ENCODE data around the gene LUM. TPM values are rescaled to one million over a fixed set of nuclear protein-coding genes. Genes with fewer than 3 reads are reported as not detected.

The LUM gene, protein sequence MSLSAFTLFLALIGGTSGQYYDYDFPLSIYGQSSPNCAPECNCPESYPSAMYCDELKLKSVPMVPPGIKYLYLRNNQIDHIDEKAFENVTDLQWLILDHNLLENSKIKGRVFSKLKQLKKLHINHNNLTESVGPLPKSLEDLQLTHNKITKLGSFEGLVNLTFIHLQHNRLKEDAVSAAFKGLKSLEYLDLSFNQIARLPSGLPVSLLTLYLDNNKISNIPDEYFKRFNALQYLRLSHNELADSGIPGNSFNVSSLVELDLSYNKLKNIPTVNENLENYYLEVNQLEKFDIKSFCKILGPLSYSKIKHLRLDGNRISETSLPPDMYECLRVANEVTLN
- total RNA-seq: 30.2 and 33.9 TPM in 2 replicates
- long read RNA-seq, transcript LUM-201 (3 exons, 3,008 nt): major isoform, 269 of 271 reads
- long read RNA-seq, partial matches to known transcripts: 2 of 271 reads
- long read RNA-seq, other reads (novel, unspliced or antisense): 0 of 271 reads

DNA sequence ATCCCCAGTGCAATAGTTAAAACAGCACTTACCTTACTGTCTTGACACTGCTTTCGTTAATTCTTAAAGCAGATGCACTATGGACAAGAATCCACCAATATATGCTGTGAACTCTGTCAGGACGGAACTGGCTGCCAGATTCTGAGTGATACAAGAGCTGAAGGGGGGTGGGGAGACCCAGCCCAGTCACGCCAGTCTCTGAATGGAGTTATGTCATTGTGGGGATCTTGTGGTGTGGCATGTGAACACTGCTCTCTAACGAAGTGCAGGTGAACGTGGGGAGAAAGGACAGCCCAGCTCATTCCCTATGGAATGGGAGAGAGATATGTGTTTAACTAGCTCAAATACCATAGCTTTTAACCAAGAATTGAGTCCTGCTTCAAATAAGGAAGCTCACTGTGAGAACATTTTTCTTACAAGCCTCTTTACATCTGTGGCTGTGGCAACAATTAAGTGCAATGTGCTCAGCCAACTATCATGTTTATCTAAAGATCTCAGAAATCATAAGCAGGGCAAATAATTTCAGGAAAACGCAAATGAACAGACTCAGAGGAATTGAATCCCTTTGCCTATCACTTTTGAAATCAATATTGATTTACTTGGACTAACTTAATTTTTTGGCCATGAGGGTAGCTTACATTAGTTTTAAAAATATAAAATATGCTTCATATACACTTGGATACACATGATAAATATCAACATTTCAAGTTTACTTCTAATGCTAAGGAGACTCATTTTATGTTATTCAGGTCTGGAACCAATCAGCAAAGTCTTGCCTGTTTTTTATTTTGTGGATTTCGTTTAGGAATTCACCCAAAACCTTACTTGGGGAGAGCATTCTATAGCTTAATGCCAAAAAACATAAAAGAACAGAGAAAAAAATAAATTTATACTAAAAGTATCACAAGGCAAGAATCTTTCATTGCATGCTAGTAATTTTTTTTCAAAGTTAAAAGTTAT, at the start of gene LUM:
Gene LUM (minus strand): TSS at position 129 of the 960 bp plus-strand sequence. CDS start 2,515 bp downstream, outside the sequence.
- TF ChIP-seq, protein P1, sequence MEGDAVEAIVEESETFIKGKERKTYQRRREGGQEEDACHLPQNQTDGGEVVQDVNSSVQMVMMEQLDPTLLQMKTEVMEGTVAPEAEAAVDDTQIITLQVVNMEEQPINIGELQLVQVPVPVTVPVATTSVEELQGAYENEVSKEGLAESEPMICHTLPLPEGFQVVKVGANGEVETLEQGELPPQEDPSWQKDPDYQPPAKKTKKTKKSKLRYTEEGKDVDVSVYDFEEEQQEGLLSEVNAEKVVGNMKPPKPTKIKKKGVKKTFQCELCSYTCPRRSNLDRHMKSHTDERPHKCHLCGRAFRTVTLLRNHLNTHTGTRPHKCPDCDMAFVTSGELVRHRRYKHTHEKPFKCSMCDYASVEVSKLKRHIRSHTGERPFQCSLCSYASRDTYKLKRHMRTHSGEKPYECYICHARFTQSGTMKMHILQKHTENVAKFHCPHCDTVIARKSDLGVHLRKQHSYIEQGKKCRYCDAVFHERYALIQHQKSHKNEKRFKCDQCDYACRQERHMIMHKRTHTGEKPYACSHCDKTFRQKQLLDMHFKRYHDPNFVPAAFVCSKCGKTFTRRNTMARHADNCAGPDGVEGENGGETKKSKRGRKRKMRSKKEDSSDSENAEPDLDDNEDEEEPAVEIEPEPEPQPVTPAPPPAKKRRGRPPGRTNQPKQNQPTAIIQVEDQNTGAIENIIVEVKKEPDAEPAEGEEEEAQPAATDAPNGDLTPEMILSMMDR (conservative IDR thresholded peaks at IDR 0.05): no peak
- peak within 1 kb of the TSS; percentile 0 for H3K4me3 Mint-ChIP-seq
- H3K27me3 Mint-ChIP-seq (ENCODE audit: low read depth): no peaks in the 10 kb centered on the region
- DNase-seq (ENCODE audit: low read depth, low spot score): no peak
- peaks cover 12% of the 10 kb centered on the region for H3K4me1 Mint-ChIP-seq
- peak within 1 kb of the TSS; percentile 10 for H3K27ac Mint-ChIP-seq (ENCODE audit: unreplicated experiment)
- H3K9me3 Mint-ChIP-seq: peaks cover 3% of the 10 kb centered on the region
- no peaks in the 10 kb centered on the region for H3K36me3 Mint-ChIP-seq (ENCODE audit: low read depth)

DNA sequence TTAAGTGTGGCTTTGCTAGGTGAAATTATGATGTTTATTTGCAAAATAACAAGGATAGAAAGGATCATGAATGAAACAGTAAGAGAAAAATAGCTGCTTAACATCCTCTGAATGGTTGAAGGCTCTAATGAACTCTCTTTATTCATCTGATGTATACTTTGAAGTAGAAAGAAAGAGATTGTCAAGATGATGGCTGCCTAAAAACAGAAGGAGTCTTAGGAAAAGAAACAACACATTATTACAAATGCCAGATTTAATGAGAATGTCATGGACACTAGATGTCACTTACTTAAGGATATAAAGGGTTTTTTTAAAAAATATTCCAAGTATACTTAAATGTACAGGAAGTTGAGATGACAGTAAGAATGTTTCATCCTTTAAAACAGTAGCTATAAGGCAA, 49.7 kb upstream of the LUM start:
- no peaks in the 10 kb centered on the region for H3K36me3 Mint-ChIP-seq (ENCODE audit: low read depth)
- no peak overlapping the region for H3K4me3 Mint-ChIP-seq
- DNase-seq (ENCODE audit: low read depth, low spot score): no peak
- TF ChIP-seq, protein P1 (conservative IDR thresholded peaks at IDR 0.05): no peak
- H3K27me3 Mint-ChIP-seq (ENCODE audit: low read depth): no peaks in the 10 kb centered on the region
- peaks cover 9% of the 10 kb centered on the region for H3K4me1 Mint-ChIP-seq
- H3K9me3 Mint-ChIP-seq: peaks cover 3% of the 10 kb centered on the region
- peak overlapping the region; percentile 37 for H3K27ac Mint-ChIP-seq (ENCODE audit: unreplicated experiment)

DNA sequence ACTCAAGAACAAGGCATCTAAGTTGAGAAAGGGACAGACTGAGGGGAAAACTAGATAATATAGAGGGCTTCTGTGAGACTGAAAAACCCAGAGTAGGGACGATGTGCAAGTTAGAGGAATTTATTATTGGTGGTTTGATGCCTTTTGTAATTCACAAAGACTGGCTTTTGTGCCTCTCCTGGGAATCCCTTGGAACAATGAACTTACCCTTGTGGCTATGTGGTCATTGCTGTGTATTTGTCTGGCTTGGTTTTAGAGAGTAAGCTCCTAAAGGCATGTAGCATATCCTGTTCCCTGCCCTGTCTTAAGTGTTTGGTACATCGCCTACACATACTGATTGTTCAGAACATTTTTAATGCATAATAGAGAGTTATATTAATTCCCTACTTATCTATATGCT, 44.7 kb upstream of the LUM start:
- Mint-ChIP-seq H3K9me3 (peaks cover 2% of the 10 kb centered on the region), H3K4me1 (peaks cover 3% of the 10 kb centered on the region), H3K4me3 (no peak overlapping the region), H3K27me3 (ENCODE audit: low read depth) (no peaks in the 10 kb centered on the region), H3K36me3 (ENCODE audit: low read depth) (no peaks in the 10 kb centered on the region), H3K27ac (ENCODE audit: unreplicated experiment) (no peak overlapping the region)
- DNase-seq (ENCODE audit: low read depth, low spot score): no peak
- TF ChIP-seq, protein P1 (conservative IDR thresholded peaks at IDR 0.05): no peak

DNA sequence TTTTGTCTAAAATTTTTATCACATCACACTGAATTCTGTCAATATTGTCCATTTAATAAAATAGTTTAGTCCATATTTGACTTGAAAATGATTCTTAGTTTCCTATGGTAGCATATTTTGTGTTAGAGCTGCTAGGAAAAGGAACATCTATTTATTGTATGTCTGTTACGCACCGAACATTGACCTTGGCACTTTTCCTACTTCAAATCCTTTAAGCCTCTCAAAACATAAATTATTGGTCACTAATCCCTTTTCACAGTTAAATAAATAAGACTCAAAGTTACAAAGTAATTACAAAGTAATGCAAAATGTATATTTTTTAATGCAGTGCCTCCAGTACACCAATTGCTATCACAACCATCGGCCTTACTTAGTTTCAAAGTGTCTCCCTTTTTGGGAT, 42.8 kb upstream of the LUM start:
- Mint-ChIP-seq H3K27ac (ENCODE audit: unreplicated experiment) (no peak overlapping the region), H3K9me3 (peaks cover 2% of the 10 kb centered on the region), H3K4me1 (no peaks in the 10 kb centered on the region), H3K4me3 (no peak overlapping the region), H3K27me3 (ENCODE audit: low read depth) (no peaks in the 10 kb centered on the region), H3K36me3 (ENCODE audit: low read depth) (no peaks in the 10 kb centered on the region)
- TF ChIP-seq, protein P1 (conservative IDR thresholded peaks at IDR 0.05): no peak
- DNase-seq (ENCODE audit: low read depth, low spot score): no peak

DNA sequence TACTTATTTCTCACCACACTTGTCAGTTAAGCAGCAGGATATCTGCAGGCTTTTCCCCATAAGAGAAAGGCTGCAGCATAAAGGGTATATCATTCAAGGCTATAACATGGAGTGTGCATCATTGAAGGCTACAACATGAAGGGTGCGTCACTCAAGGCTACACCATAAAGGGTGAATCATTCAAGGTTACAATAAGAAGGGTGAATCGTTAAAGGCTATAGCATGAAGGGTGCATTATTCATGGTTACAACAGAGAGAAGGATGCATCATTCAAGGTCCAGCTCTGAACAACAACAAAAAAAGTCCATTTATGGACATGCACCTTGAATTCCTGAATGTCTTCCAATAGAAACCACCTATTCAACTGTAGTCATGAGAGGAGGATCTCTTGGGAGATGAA, 32.8 kb upstream of the LUM start:
- peaks cover 3% of the 10 kb centered on the region for H3K9me3 Mint-ChIP-seq
- H3K4me3 Mint-ChIP-seq: no peak overlapping the region
- no peaks in the 10 kb centered on the region for H3K36me3 Mint-ChIP-seq (ENCODE audit: low read depth)
- DNase-seq (ENCODE audit: low read depth, low spot score): no peak
- H3K4me1 Mint-ChIP-seq: no peaks in the 10 kb centered on the region
- H3K27ac Mint-ChIP-seq (ENCODE audit: unreplicated experiment): no peak overlapping the region
- no peaks in the 10 kb centered on the region for H3K27me3 Mint-ChIP-seq (ENCODE audit: low read depth)
- TF ChIP-seq, protein P1 (conservative IDR thresholded peaks at IDR 0.05): no peak
